Measurements from ENCODE around the gene SACS.

DNA sequence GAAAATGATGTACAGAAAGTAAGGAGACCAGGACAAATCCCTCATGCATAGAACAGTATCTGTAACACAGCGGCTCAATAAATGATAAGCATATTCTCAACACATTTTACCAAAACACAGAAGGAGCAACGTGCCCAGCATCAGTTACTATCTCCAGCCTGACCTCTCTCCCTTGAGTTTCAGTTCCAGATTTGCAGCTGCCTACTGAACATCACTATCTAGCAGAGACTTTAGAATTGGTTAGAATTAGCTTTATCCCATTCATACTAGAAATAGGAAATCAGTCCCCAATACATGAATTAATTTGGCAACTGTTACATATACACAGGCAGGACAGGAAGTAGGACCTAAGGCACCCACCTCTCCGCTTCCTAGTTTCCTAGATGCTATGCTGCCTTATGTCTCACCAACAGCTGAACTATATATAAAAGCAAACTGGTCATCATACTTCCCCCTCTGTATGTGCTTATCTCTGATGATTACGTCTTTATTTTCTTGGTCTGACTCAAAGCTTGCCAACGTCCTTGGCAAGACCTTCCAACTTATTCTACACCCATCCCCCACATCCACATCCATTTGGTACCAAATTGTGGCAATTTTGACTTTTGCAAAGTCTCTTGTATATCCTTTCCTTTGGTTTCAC lies 61.1 kb downstream of the SACS start:
- TF ChIP-seq, protein P1, sequence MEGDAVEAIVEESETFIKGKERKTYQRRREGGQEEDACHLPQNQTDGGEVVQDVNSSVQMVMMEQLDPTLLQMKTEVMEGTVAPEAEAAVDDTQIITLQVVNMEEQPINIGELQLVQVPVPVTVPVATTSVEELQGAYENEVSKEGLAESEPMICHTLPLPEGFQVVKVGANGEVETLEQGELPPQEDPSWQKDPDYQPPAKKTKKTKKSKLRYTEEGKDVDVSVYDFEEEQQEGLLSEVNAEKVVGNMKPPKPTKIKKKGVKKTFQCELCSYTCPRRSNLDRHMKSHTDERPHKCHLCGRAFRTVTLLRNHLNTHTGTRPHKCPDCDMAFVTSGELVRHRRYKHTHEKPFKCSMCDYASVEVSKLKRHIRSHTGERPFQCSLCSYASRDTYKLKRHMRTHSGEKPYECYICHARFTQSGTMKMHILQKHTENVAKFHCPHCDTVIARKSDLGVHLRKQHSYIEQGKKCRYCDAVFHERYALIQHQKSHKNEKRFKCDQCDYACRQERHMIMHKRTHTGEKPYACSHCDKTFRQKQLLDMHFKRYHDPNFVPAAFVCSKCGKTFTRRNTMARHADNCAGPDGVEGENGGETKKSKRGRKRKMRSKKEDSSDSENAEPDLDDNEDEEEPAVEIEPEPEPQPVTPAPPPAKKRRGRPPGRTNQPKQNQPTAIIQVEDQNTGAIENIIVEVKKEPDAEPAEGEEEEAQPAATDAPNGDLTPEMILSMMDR (conservative IDR thresholded peaks at IDR 0.05; ENCODE audit: low read depth, low read length), result no peak
- TF ChIP-seq MAFK (IDR thresholded peaks at IDR 0.05; ENCODE audit: low read depth, low read length) (0 out of 2 replicates have a peak, but pooled peaks have one; percentile 4), SMC3 (IDR thresholded peaks at IDR 0.05; ENCODE audit: low read depth, low read length) (no peak), POLR2A (IDR thresholded peaks at IDR 0.05; ENCODE audit: low read depth, low read length) (no peak), RAD21 (IDR thresholded peaks at IDR 0.05; ENCODE audit: low read length) (no peak), CEBPB (IDR thresholded peaks at IDR 0.05; ENCODE audit: low read depth, low read length) (no peak), MAZ (IDR thresholded peaks at IDR 0.05; ENCODE audit: borderline replicate concordance, low read depth, low read length) (no peak), FOS (IDR thresholded peaks at IDR 0.05; ENCODE audit: low read depth, low read length) (0 out of 2 replicates have a peak, but pooled peaks have one; percentile 24)
- TF ChIP-seq, protein P2, sequence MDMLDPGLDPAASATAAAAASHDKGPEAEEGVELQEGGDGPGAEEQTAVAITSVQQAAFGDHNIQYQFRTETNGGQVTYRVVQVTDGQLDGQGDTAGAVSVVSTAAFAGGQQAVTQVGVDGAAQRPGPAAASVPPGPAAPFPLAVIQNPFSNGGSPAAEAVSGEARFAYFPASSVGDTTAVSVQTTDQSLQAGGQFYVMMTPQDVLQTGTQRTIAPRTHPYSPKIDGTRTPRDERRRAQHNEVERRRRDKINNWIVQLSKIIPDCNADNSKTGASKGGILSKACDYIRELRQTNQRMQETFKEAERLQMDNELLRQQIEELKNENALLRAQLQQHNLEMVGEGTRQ (IDR thresholded peaks at IDR 0.05; ENCODE audit: low read depth, low read length), result no peak

All from IMR-90 (cell line).